GM23248 (cell line): ENCODE results near the gene CD4. TPM values are rescaled to one million over a fixed set of nuclear protein-coding genes. Genes with fewer than 3 reads are reported as not detected.
A peak's percentile ranks its signal among the peaks of the same experiment; 100 is the strongest.

Source experiments
- DNase-seq: peaks from one replicate; pipeline ENCODE4 v3.0.0-alpha.2; 2015
- H2AFZ ChIP-seq: fragments of 200-600 bp; sonication (generic); 2 replicates; pipeline ENCODE4 v1.6.1; 2016; ENCODE audit warnings: antibody characterized with exemption
- H3F3A ChIP-seq: fragments of 200-600 bp; sonication (generic); 2 replicates; pipeline ENCODE4 v1.6.1; 2016; ENCODE audit warnings: mild to moderate bottlenecking, antibody characterized with exemption, mixed run types; ENCODE audit not compliant: insufficient read depth
- H3K27ac ChIP-seq: fragments of 200-600 bp; sonication (generic); 2 replicates; pipeline ENCODE4 v1.5.1; 2016; ENCODE audit warnings: mild to moderate bottlenecking
- H3K27me3 ChIP-seq: fragments of 200-600 bp; sonication (generic); replicated peaks from 2 replicates; pipeline ENCODE4 v1.6.1; 2016; ENCODE audit warnings: mild to moderate bottlenecking; ENCODE audit not compliant: insufficient read depth
- H3K36me3 ChIP-seq: fragments of 200-600 bp; sonication (generic); 2 replicates; pipeline ENCODE4 v1.6.1; 2016; ENCODE audit warnings: low read depth, mild to moderate bottlenecking
- H3K4me1 ChIP-seq: fragments of 200-600 bp; sonication (generic); 2 replicates; pipeline ENCODE4 v1.6.1; 2016; ENCODE audit warnings: mild to moderate bottlenecking; ENCODE audit not compliant: insufficient read depth
- H3K4me2 ChIP-seq: fragments of 200-600 bp; sonication (generic); one replicate; pipeline ENCODE4 v1.6.1; 2016; ENCODE audit warnings: mild to moderate bottlenecking; ENCODE audit not compliant: unreplicated experiment
- H3K4me3 ChIP-seq: fragments of 200-600 bp; sonication (generic); 2 replicates; pipeline ENCODE4 v1.5.1; 2016; ENCODE audit warnings: mild to moderate bottlenecking
- H3K79me2 ChIP-seq: fragments of 200-600 bp; sonication (generic); 2 replicates; pipeline ENCODE4 v1.6.1; 2016; ENCODE audit warnings: mild to moderate bottlenecking; ENCODE audit not compliant: insufficient read depth
- H3K9ac ChIP-seq: fragments of 200-600 bp; sonication (generic); 2 replicates; pipeline ENCODE4 v1.6.1; 2016; ENCODE audit warnings: mild to moderate bottlenecking
- H3K9me2 ChIP-seq: fragments of 200-600 bp; sonication (generic); 2 replicates; pipeline ENCODE4 v1.6.1; 2016; ENCODE audit warnings: mixed run types, mild to moderate bottlenecking, moderate library complexity; ENCODE audit not compliant: insufficient read depth
- H3K9me3 ChIP-seq: fragments of 200-600 bp; sonication (generic); one replicate; pipeline ENCODE4 v1.6.1; 2017; ENCODE audit warnings: low read depth
- H4K20me1 ChIP-seq: fragments of 200-600 bp; sonication (generic); 2 replicates; pipeline ENCODE4 v1.6.0; 2016; ENCODE audit not compliant: insufficient read depth
- EZH2 ChIP-seq: fragments of 200-600 bp; sonication (generic); IDR thresholded peaks from 2 replicates; pipeline ENCODE4 v1.6.1; 2018; ENCODE audit warnings: antibody characterized with exemption, mild to moderate bottlenecking; ENCODE audit not compliant: insufficient read depth, poor library complexity, severe bottlenecking
- EZH2phosphoT487 ChIP-seq: fragments of 200-600 bp; sonication (generic); IDR thresholded peaks from 2 replicates; pipeline ENCODE4 v1.6.1; 2018; ENCODE audit warnings: antibody characterized with exemption, moderate library complexity, mild to moderate bottlenecking, low read depth; ENCODE audit not compliant: insufficient read depth
- WGBS, 2 experiments: methylation state at CpG; one replicate each; pipeline ENCODE4 v1.1.6; 2015 to 2017; ENCODE audit warnings: low lambda C conversion rate in 2 of 2, low coverage in 1 of 2; ENCODE audit errors: missing lambda C conversion rate in 2 of 2; 5-methylcytosine and 5-hydroxymethylcytosine counted together
- in situ Hi-C: fragments of 300-500 bp; cut with MboI; formaldehyde crosslinking; loops from 2 replicates; pipeline ENCODE4 v1.15.0; 2020
- polyA plus RNA-seq: library from polyadenylated mRNA; unstranded; fragments of >200 nt; fragmentation: Nextera tagmentation; extraction: Ambion mirVana; gene quantifications from 2 replicates; pipeline ENCODE4 v1.2.1, GENCODE V29; 2016
- total RNA-seq: library from RNA; depleted of rRNA; stranded (reverse); fragments of >200 nt; shearing (Covaris generic); gene quantifications from 2 replicates; pipeline ENCODE4 v1.2.3, GENCODE V29; 2014

Gene CD4
- total and polyA plus RNA-seq, 2 experiments from 2014 or later = not detected

- no peaks in the 10 kb centered on the region for H3K9me3 ChIP-seq
- TF ChIP-seq EZH2phosphoT487 (no peak), EZH2 (no peak)
- no peaks in the 10 kb centered on the region for H3K27me3 ChIP-seq
- peaks cover 12% of the 10 kb centered on the region; the same call in 1 of the 2 replicates for H3K36me3 ChIP-seq
- no peaks in the 10 kb centered on the region for H3K9me2 ChIP-seq
- DNase-seq = peak; percentile 34
- H4K20me1 ChIP-seq = no peaks in the 10 kb centered on the region
- H3K4me1 ChIP-seq = peaks cover 4% of the 10 kb centered on the region; the same call in 1 of the 2 replicates
- H3K4me2 ChIP-seq = no peak overlapping the region
- H3K4me3 ChIP-seq = no peak overlapping the region
- no peak overlapping the region for H3K9ac ChIP-seq
- H3K79me2 ChIP-seq = peaks cover 4% of the 10 kb centered on the region; the same call in 1 of the 2 replicates
- no peaks in the 10 kb centered on the region; the same call in 1 of the 2 replicates for H3F3A ChIP-seq
- no peak overlapping the region for H2AFZ ChIP-seq
- in situ Hi-C loops = no loop called here
- no peak overlapping the region for H3K27ac ChIP-seq
- WGBS, 2 experiments = 90% methylated on average over 5 of the region's 5 CpGs
Measured at GRCh38 chr12:6834873-6835272, 45.5 kb downstream of the CD4 start.

- Histone ChIP-seq H4K20me1 (no peaks in the 10 kb centered on the region), H3K4me3 (no peak overlapping the region), H3K9me2 (no peaks in the 10 kb centered on the region), H3K4me2 (no peak overlapping the region), H3F3A (no peaks in the 10 kb centered on the region; the same call in 1 of the 2 replicates), H3K4me1 (no peaks in the 10 kb centered on the region), H2AFZ (no peak overlapping the region), H3K36me3 (peaks cover 8% of the 10 kb centered on the region; the same call in 1 of the 2 replicates), H3K27me3 (no peaks in the 10 kb centered on the region), H3K9ac (no peak overlapping the region), H3K79me2 (no peaks in the 10 kb centered on the region), H3K9me3 (no peaks in the 10 kb centered on the region), H3K27ac (no peak overlapping the region)
- no peak for DNase-seq
- in situ Hi-C loops = no loop called here
- 84 to 89% methylated on average over 16 of the region's 16 CpGs for WGBS, 2 experiments
- TF ChIP-seq EZH2 = no peak
- TF ChIP-seq EZH2phosphoT487 = no peak
Measured at GRCh38 chr12:6836851-6837250, 47.5 kb downstream of the CD4 start.

- Histone ChIP-seq H3K4me2 (no peak overlapping the region), H3K79me2 (no peaks in the 10 kb centered on the region), H2AFZ (no peak overlapping the region), H3K36me3 (peaks cover 8% of the 10 kb centered on the region; the same call in 1 of the 2 replicates), H3K4me3 (no peak overlapping the region), H3K27ac (no peak overlapping the region), H3K9ac (no peak overlapping the region), H3K9me3 (no peaks in the 10 kb centered on the region), H3K4me1 (no peaks in the 10 kb centered on the region), H3K9me2 (no peaks in the 10 kb centered on the region), H3F3A (no peaks in the 10 kb centered on the region; the same call in 1 of the 2 replicates), H4K20me1 (no peaks in the 10 kb centered on the region), H3K27me3 (no peaks in the 10 kb centered on the region)
- no peak for TF ChIP-seq EZH2phosphoT487
- TF ChIP-seq EZH2 = no peak
- in situ Hi-C loops = no loop called here
- WGBS, 2 experiments = 93 to 94% methylated on average over 22 to 26 of the region's 26 CpGs
- no peak for DNase-seq
Measured at GRCh38 chr12:6837370-6838060, 48.2 kb downstream of the CD4 start.

- H3K9me2 ChIP-seq = no peaks in the 10 kb centered on the region
- no peaks in the 10 kb centered on the region; the same call in 1 of the 2 replicates for H3F3A ChIP-seq
- no peak for TF ChIP-seq EZH2
- TF ChIP-seq EZH2phosphoT487 = no peak
- in situ Hi-C loops = no loop called here
- H3K4me3 ChIP-seq = no peak overlapping the region
- no peaks in the 10 kb centered on the region for H4K20me1 ChIP-seq
- no peaks in the 10 kb centered on the region for H3K9me3 ChIP-seq
- H3K79me2 ChIP-seq = no peaks in the 10 kb centered on the region
- no peak overlapping the region for H3K27ac ChIP-seq
- no peaks in the 10 kb centered on the region for H3K27me3 ChIP-seq
- WGBS, 2 experiments = 98% methylated on average over 14 to 16 of the region's 16 CpGs
- no peak overlapping the region for H3K9ac ChIP-seq
- no peak overlapping the region for H3K4me2 ChIP-seq
- DNase-seq = no peak
- H3K36me3 ChIP-seq = peaks cover 8% of the 10 kb centered on the region; the same call in 1 of the 2 replicates
- no peaks in the 10 kb centered on the region for H3K4me1 ChIP-seq
- H2AFZ ChIP-seq = no peak overlapping the region
Measured at GRCh38 chr12:6838854-6839253, 49.5 kb downstream of the CD4 start.
